ENCODE data around the gene NAGK.

Gene NAGK

GRCh38 chr2:71120195-71120594 lies 51.7 kb downstream of the NAGK start:
- ATAC-seq = no peak
- TF ChIP-seq ZNF70 (CRISPR knock-in tag; IDR thresholded peaks at IDR 0.05) (no peak), POU6F1 (CRISPR knock-in tag; IDR thresholded peaks at IDR 0.05; ENCODE audit: borderline replicate concordance, low read depth) (no peak), ZNF565 (CRISPR knock-in tag; conservative IDR thresholded peaks at IDR 0.05; ENCODE audit: low read depth) (no peak), ZNF8 (CRISPR knock-in tag; IDR thresholded peaks at IDR 0.05) (no peak), ZFP3 (CRISPR knock-in tag; IDR thresholded peaks at IDR 0.05) (no peak), TCF4 (CRISPR knock-in tag; IDR thresholded peaks at IDR 0.05; ENCODE audit: borderline replicate concordance) (no peak), CSDC2 (CRISPR knock-in tag; IDR thresholded peaks at IDR 0.05) (no peak), TSHZ2 (CRISPR knock-in tag; IDR thresholded peaks at IDR 0.05) (no peak), OSR1 (CRISPR knock-in tag; IDR thresholded peaks at IDR 0.05) (no peak), SNAI2 (CRISPR knock-in tag; IDR thresholded peaks at IDR 0.05) (no peak), ZFP30 (CRISPR knock-in tag; IDR thresholded peaks at IDR 0.05) (no peak), ARNTL (CRISPR knock-in tag; IDR thresholded peaks at IDR 0.05; ENCODE audit: borderline replicate concordance, low read depth) (no peak), TOX (CRISPR knock-in tag; IDR thresholded peaks at IDR 0.05; ENCODE audit: borderline replicate concordance) (no peak), GLIS3 (CRISPR knock-in tag; IDR thresholded peaks at IDR 0.05) (no peak)
- TF ChIP-seq, protein P1, sequence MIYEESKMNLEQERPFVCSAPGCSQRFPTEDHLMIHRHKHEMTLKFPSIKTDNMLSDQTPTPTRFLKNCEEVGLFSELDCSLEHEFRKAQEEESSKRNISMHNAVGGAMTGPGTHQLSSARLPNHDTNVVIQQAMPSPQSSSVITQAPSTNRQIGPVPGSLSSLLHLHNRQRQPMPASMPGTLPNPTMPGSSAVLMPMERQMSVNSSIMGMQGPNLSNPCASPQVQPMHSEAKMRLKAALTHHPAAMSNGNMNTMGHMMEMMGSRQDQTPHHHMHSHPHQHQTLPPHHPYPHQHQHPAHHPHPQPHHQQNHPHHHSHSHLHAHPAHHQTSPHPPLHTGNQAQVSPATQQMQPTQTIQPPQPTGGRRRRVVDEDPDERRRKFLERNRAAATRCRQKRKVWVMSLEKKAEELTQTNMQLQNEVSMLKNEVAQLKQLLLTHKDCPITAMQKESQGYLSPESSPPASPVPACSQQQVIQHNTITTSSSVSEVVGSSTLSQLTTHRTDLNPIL (CRISPR knock-in tag; IDR thresholded peaks at IDR 0.05; ENCODE audit: low read depth) = no peak
- TF ChIP-seq, protein P2, sequence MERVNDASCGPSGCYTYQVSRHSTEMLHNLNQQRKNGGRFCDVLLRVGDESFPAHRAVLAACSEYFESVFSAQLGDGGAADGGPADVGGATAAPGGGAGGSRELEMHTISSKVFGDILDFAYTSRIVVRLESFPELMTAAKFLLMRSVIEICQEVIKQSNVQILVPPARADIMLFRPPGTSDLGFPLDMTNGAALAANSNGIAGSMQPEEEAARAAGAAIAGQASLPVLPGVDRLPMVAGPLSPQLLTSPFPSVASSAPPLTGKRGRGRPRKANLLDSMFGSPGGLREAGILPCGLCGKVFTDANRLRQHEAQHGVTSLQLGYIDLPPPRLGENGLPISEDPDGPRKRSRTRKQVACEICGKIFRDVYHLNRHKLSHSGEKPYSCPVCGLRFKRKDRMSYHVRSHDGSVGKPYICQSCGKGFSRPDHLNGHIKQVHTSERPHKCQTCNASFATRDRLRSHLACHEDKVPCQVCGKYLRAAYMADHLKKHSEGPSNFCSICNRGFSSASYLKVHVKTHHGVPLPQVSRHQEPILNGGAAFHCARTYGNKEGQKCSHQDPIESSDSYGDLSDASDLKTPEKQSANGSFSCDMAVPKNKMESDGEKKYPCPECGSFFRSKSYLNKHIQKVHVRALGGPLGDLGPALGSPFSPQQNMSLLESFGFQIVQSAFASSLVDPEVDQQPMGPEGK (CRISPR knock-in tag; IDR thresholded peaks at IDR 0.05; ENCODE audit: borderline replicate concordance) = no peak

- TF ChIP-seq ZFP30 (CRISPR knock-in tag; IDR thresholded peaks at IDR 0.05) = no peak
- no peak for TF ChIP-seq ISL1 (CRISPR knock-in tag; IDR thresholded peaks at IDR 0.05)
- no peak for ATAC-seq
Measured at GRCh38 chr2:71121479-71121878, 53.0 kb downstream of the NAGK start.

GRCh38 chr2:71122387-71123298 lies 54.2 kb downstream of the NAGK start:
- ATAC-seq = no peak
- no peak for TF ChIP-seq BACH2 (CRISPR knock-in tag; IDR thresholded peaks at IDR 0.05; ENCODE audit: borderline replicate concordance)
- no peak for TF ChIP-seq ESRRG (CRISPR knock-in tag; IDR thresholded peaks at IDR 0.05)
- no peak for TF ChIP-seq CSRNP3 (CRISPR knock-in tag; IDR thresholded peaks at IDR 0.05)
- no peak for TF ChIP-seq ARNTL (CRISPR knock-in tag; IDR thresholded peaks at IDR 0.05; ENCODE audit: borderline replicate concordance, low read depth)
- no peak for TF ChIP-seq RARB (CRISPR knock-in tag; IDR thresholded peaks at IDR 0.05)
- TF ChIP-seq, protein P2 (CRISPR knock-in tag; IDR thresholded peaks at IDR 0.05; ENCODE audit: borderline replicate concordance) = no peak
- TF ChIP-seq ZNF70 (CRISPR knock-in tag; IDR thresholded peaks at IDR 0.05) = no peak
- no peak for TF ChIP-seq OSR1 (CRISPR knock-in tag; IDR thresholded peaks at IDR 0.05)
- no peak for TF ChIP-seq GLIS3 (CRISPR knock-in tag; IDR thresholded peaks at IDR 0.05)
- no peak for TF ChIP-seq TOX (CRISPR knock-in tag; IDR thresholded peaks at IDR 0.05; ENCODE audit: borderline replicate concordance)
- TF ChIP-seq ZNF8 (CRISPR knock-in tag; IDR thresholded peaks at IDR 0.05) = no peak
- TF ChIP-seq, protein P1 (CRISPR knock-in tag; IDR thresholded peaks at IDR 0.05; ENCODE audit: low read depth) = no peak
- TF ChIP-seq ZNF565 (CRISPR knock-in tag; conservative IDR thresholded peaks at IDR 0.05; ENCODE audit: low read depth) = no peak
- TF ChIP-seq POU6F1 (CRISPR knock-in tag; IDR thresholded peaks at IDR 0.05; ENCODE audit: borderline replicate concordance, low read depth) = no peak
- no peak for TF ChIP-seq SNAI2 (CRISPR knock-in tag; IDR thresholded peaks at IDR 0.05)
- TF ChIP-seq CSDC2 (CRISPR knock-in tag; IDR thresholded peaks at IDR 0.05) = no peak
- TF ChIP-seq ZFP3 (CRISPR knock-in tag; IDR thresholded peaks at IDR 0.05) = no peak

Data from SK-N-SH treated with all-trans-retinoic acid at 6 μM for 48 hours (cell line).